CD4-positive, alpha-beta T cell treated with Interleukin-12 subunit alpha and Interleukin-12 subunit beta, for 1 hour (primary cell): ENCODE data around the gene MGAT4B.
A peak's percentile ranks its signal among the peaks of the same experiment; 100 is the strongest.

Source experiments
- DNase-seq: peaks from one replicate; pipeline ENCODE4 v3.0.0-alpha.2; 2020

The MGAT4B gene

DNA sequence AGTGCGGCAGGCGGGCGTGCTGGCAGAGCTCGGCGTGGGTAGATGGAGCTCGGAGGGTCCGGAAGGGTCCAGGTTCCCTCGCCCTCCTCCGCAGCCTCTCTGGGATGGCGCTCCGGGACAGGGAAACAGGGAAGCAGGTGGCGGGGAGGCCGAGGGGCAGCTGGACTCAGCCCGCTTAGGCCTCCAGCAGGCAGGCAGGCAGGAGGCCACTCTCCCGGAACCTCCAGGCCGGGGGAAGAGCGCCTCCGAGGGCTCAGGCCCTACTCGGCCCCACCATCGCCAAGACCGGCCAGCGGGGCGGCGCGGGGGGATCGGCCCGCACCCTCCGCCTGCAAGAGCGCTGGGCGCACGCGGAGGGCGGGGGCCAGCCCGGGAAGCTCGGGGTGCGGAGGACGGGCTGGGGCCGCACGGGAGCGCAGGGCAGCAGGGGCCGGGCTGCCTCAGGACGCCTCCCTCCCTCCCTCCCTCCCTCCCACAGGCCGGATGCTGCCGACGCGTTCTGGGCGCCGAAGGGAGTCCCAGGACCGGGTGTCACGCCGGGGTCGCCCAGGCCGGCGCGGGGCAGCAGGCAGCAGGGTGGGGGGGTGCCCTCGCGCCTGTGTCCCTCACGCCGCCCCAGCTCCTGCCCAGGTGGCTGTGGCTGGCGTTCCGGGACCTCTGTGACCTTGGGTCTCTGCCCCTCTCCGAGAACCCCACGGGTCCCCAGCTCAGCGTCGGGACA lies 977 bp downstream of the MGAT4B start:
- no peak for DNase-seq

GRCh38 chr5:179805070-179805528 lies 1.6 kb downstream of the MGAT4B start:
- no peak for DNase-seq

- DNase-seq, result no peak
Observed at GRCh38 chr5:179804555-179804947, 2.1 kb downstream of the MGAT4B start.

DNA sequence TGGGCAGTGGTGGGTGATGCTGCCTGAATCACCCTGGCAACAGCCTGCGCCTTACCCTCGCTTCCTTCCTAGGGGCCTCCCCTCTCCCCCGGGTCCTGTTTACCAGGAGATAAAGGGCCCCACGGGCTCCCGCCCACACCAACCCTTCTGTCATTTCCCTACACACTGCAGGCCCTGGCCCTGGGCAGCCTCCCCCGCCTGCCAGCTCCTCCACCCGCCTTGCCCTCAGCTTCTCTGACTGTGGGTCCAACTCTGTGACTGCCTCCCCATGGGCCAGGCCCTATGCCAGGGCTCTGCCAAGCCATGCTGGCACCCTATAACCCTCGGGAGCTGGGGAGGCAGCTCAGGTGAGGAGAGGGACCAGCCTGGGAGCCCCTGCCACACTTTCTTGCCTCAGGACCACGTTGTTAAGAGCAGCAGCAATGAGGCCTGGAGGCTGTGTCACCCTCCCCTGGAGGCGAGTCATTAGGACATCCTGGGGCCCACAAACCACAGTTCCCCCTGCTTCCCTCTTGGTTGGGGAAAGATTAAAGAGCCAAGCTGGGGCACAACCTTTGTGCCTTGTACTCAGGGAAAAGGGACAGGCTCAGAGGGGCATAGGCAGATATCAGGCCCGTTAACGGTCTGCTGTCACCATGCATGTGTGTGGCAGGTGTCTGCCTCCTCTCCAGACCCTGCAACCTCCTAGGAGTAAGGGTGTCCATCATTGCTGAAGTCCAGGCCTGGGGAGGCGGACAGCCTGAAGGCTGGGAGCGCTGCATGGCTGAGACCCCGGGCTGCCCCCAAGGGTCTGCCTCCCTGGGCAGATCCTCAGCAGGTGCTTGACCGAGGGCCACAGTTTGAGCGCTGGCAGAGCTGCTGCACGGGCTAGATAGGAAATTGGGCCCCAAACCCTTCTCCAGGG lies 2.8 kb downstream of the MGAT4B start:
- DNase-seq, result no peak

GRCh38 chr5:179802950-179803562 lies 3.6 kb downstream of the MGAT4B start:
- DNase-seq, result no peak

GRCh38 chr5:179802207-179802883 lies 4.3 kb downstream of the MGAT4B start:
- no peak for DNase-seq

DNA sequence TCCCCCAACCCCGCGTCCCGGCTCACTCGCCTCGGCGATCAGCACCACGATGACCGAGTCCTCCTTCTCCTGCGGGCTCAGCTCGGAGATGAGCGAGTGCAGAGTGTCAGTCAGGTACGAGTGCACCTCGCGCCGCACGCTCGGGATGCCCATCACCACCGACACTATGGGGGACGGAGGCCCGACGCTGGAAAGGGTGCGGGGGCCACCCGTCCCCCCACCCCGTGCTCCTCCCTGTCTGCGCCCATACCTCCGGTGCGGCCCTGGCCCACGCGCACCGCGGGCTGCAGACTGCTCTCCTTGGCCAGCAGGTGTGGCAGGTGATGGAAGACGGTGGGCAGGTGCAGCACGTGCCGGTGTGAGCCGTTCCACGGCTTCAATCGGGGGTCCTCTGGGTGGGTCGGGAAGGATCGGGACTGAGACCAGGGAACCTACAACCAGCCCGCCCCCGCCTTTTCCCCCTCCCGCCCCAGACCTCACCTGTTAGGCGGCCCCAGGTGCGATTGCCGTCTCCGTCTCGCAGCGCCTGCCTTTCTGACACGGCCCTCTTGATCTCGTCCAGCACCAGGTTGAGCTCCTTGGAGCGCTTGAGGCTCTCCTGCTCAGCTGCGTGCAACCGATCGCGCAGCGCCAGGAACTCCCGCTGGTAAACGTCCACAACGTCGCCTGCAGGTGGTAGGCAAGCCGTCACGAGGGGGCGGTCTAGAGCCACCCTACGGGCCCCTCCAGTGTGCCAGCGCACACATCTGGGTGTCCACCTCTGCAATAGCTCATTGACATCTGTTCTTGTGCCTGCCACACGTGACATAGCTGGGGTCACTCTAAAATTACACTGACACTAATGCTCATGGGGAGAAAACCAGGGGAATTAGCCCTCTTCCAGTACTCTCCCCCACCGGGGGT lies 5.1 kb downstream of the MGAT4B start:
- DNase-seq, result peak; percentile 87

DNA sequence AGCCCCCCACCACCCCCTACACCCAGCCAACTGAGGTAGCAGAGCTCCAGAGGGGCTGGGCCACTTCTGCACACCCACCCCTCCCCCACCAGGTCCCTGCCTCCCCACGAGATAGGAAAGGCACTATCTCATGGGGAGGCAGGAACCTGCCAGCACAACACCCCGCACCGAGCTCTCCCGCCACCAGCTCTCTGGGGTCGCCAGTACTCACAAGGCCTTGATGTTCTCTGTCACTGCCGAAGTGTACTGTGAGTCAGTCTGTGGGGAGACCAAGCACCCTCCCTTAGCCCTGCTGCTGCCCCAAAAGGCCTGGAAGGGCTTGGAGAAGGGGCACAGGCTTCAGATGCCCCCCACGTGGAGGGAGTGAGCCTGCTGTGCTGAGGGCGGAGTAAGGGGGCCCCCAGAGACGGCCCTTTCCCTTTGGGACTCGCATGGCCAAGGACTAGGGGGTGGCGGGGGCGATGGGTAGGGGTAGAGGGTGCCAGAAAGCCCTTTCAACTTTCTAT lies 5.9 kb downstream of the MGAT4B start:
- DNase-seq, result no peak

- no peak for DNase-seq
Observed at GRCh38 chr5:179800071-179800695, 6.5 kb downstream of the MGAT4B start.

DNA sequence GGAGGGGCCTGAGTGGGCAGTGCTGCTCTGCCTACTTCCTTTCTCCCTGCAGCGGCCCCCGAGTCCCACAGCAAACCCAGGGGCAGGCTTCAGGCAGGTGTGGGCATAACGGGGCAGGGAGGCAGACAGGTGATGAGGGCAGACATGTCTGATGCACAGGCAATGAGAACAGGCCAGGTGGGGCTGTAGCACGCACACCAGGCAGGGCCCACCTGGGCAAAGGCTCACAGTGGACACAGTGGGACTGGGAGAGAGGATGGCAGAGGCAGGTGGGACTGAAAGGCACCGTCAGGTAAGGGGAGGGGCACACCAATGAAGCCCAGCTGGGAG lies 7.1 kb downstream of the MGAT4B start:
- no peak for DNase-seq

DNA sequence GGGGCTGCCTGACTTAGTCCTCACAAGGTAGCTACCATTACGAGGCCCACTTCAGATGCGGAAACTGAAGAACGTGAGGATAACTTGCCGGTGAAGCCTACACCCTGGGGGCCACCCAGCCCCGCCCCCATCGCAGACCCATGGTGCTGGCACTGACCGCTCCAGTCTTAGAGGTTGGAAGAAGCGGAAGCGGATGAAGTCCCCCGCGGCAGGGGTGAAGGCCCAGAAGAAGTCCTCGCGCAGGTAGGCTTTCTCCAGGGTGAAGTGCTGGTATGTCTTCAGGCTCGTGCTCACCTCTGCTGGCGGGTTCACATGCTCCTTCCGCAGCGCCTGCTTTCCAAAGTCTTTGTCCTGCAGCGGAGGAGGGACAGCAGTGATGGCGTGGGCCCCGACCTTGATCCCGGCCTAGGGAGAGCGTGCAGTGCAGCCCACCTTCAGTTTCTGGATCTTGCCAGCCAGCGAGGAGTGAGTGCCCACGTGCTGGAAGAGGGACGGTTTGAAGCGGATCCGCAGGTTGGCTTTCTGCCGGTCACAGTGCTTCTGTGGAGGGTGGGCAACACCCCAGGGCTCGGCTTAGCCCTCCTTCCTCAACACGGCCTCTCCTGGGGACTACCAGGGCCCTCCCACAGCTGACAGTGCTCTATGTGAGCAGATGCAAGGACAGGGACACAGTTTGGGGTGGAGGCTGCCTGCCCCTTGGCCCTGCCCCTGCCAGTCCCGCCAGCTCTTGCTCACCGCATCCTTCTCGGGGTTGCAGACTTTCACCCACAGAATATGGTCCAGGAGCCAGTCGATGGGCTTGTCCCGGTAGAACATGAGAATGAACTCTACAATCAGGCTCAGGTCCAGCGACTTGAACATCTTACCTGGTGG lies 7.7 kb downstream of the MGAT4B start:
- no peak for DNase-seq

DNA sequence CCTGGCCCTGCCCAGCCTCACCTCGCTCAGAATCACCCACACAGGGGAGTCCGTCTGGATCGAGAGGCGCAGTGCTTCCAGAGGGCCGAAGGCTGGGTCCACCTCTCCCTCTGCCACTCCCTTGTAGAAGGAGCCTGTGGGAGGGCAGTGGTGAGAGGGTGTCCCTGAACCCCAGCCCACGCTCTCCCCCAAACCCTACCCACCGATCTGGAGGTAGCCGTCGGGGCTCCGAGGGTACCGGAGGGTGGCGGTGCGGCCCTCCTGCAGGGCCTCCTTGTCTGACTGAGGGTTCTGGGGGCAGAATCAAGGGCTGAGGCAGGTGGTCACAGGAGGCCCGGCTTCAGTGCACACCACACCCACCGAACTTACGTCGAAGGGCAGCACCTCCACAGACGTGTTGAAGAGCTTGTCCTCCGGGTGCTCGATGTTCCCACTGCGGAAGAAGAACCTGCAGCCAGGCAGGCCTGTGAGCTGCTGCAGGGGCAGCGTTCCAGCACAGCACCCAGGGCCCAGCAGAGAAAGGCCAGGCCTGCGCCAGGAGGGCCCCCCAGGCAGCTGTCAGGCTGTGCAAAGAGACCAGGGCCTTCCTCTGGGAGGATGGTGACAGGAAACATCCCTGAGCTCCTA lies 8.4 kb downstream of the MGAT4B start:
- DNase-seq, result no peak

- no peak for DNase-seq
Observed at GRCh38 chr5:179797741-179798140, 8.9 kb downstream of the MGAT4B start.

DNA sequence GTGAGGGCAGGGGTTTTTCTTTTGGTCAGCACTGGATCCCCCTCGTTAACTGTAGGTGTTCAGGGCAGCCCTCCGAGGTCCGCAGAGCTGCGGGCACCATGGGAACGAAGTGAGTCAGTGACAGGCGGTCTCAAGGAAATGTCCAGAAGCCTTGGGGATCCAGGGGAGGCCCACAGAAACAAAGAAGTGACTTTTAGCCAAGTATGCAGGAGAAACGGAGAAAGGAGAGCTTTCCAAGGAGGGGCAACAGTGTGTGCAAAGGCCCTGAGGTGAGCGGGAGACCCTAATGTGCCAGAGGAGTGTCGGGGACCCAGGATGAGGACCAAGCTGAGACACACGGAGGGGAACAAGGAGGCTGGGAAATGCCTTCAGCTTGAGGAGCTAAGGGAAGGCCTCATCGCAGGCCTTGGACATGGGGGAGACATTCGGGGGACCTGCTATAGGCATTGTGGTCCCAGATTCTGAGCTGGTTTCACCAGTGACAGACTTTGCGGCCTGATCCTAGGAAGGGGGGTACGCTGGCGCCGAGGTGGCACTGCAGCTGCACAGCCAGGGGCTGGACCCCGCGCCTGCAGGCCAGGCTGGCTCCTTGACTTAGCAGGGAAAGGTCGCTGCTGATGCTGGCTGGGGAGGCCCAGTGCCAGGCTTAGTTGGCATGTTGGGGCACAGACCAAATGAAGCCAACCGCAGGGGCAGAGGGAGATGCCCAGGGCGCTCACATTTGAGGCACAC lies 9.6 kb downstream of the MGAT4B start:
- DNase-seq, result no peak

GRCh38 chr5:179795863-179796833 lies 10.5 kb downstream of the MGAT4B start:
- peak; percentile 78 for DNase-seq

DNA sequence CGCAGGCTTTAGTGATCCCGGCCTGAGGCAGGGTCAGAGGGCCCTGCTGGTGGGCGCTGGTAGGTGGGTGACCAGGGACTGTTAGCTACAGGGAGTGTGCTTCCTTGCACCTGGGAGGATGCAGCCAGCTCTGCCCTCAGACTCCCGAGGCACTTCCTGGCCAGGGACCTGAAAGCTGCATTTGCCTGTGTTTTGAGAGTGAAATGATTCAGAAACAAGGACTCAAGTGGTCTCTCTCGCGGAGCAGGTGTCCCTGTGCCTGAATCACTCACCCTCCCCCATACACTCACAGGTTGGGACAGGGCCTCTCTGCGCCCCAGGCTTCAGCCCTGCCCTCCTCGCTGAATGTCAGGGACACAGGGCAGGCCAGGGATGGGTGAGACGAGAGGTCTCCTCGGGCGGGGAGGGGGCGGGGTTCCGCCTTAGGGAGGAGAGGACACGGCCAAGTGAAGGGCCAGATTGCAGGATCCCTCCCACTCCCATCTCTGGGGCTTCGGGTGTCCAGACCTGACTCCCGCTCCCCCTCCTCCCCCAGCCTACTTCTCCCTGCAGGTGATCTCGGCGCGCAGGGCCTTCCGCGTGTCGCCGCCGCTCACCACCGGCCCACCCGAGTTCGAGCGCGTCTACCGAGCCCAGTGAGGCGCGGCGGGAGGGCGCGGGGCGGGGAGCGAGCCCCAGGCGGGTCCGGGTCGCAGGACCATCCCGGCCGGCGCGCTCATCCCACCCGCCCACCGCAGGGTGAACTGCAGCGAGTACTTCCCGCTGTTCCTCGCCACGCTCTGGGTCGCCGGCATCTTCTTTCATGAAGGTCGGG lies 11.4 kb downstream of the MGAT4B start:
- DNase-seq, result no peak

GRCh38 chr5:179794575-179794974 lies 12.1 kb downstream of the MGAT4B start:
- DNase-seq, result no peak
